HepG2 (cell line): Measurements from ENCODE around the gene ZBTB46. TPM values are rescaled to one million over a fixed set of nuclear protein-coding genes. Genes with fewer than 3 reads are reported as not detected.

Experiments
- CBFB ChIP-seq: sonication (generic); formaldehyde crosslinking; IDR thresholded peaks from 2 replicates; pipeline ENCODE4 v1.4.0; 2020; ENCODE audit warnings: missing genetic modification reagents
- CEBPZ ChIP-seq: IDR thresholded peaks from 2 replicates; pipeline ENCODE4 v1.6.1; 2012; ENCODE audit warnings: low read length, improper control_type of control experiment
- FOXP1 ChIP-seq, 2 experiments: fragments of 450-650 bp in 1 of 2; IDR thresholded peaks; 2 replicates each; pipeline ENCODE4 v1.6.1; 2017 to 2018; ENCODE audit warnings: antibody characterized with exemption in 1 of 2
- LBX2 ChIP-seq: sonication (generic); formaldehyde crosslinking; IDR thresholded peaks from 2 replicates; pipeline ENCODE4 v1.5.0; 2020; ENCODE audit warnings: missing genetic modification reagents, mild to moderate bottlenecking, borderline replicate concordance
- RFX1 ChIP-seq: fragments of 450-650 bp; IDR thresholded peaks from 2 replicates; pipeline ENCODE4 v1.6.1; 2017
- SMARCC2 ChIP-seq: fragments of 450-650 bp; IDR thresholded peaks from 2 replicates; pipeline ENCODE4 v1.6.1; 2017; ENCODE audit warnings: antibody characterized with exemption, mild to moderate bottlenecking
- ZNF180 ChIP-seq: sonication (generic); formaldehyde crosslinking; IDR thresholded peaks from 2 replicates; pipeline ENCODE4 v1.4.0; 2020; ENCODE audit warnings: low read depth, missing genetic modification reagents, borderline replicate concordance
- ZNF318 ChIP-seq: sonication (generic); formaldehyde crosslinking; IDR thresholded peaks from 2 replicates; pipeline ENCODE4 v1.4.0; 2020; ENCODE audit warnings: mild to moderate bottlenecking, missing genetic modification reagents
- ZNF446 ChIP-seq: sonication (generic); formaldehyde crosslinking; IDR thresholded peaks from 2 replicates; pipeline ENCODE4 v1.5.0; 2020; ENCODE audit warnings: mild to moderate bottlenecking, missing genetic modification reagents
- polyA plus RNA-seq, 8 experiments: library from polyadenylated mRNA; depleted of rRNA in 3 of 8; stranded (reverse) in 7 of 8; unstranded in 1 of 8; fragments of >200 nt; fragmentation: Illumina TruSeq in 4 of 8; extraction: Trizol in 4 of 8; gene quantifications; 2 replicates each; pipeline versions ENCODE4 v1.2.1 to v1.2.3, GENCODE V29; 2011 to 2016; ENCODE audit warnings: low read depth in 4 of 8, missing spikeins in 1 of 8, mixed read lengths in 1 of 8; ENCODE audit not compliant: insufficient read depth in 1 of 8
- total RNA-seq, 5 experiments: library from RNA; depleted of rRNA; stranded (reverse); fragments of >200 nt; fragmentation: Illumina TruSeq; extraction: Trizol; gene quantifications; 2 replicates each; pipeline ENCODE4 v1.2.3, GENCODE V29; 2016; ENCODE audit warnings: low read depth in 1 of 5
- TF ChIP-seq, protein P1 (sequence below): sonication (generic); IDR thresholded peaks from 2 replicates; pipeline ENCODE4 v1.6.1; 2016; ENCODE audit warnings: low read depth, borderline replicate concordance
- TF ChIP-seq, protein P2 (sequence below): sonication (generic); formaldehyde crosslinking; IDR thresholded peaks from 2 replicates; pipeline ENCODE4 v1.4.0; 2020; ENCODE audit warnings: low read depth, missing genetic modification reagents

ZBTB46 gene
- total and polyA plus RNA-seq, 2 of the 13 experiments (the other 11 are each of a cell fraction or from before 2014, with no cell fraction given), result 1.6 to 13.5 TPM

- no peak for TF ChIP-seq ZNF318 (CRISPR knock-in tag)
- no peak for TF ChIP-seq SMARCC2
- TF ChIP-seq CEBPZ, result no peak
- TF ChIP-seq LBX2, result peak; percentile 19
- TF ChIP-seq RFX1, result no peak
- TF ChIP-seq, protein P1, sequence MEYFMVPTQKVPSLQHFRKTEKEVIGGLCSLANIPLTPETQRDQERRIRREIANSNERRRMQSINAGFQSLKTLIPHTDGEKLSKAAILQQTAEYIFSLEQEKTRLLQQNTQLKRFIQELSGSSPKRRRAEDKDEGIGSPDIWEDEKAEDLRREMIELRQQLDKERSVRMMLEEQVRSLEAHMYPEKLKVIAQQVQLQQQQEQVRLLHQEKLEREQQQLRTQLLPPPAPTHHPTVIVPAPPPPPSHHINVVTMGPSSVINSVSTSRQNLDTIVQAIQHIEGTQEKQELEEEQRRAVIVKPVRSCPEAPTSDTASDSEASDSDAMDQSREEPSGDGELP, result peak; percentile 91; the same call in 1 of the 2 replicates
- no peak for TF ChIP-seq ZNF446 (CRISPR knock-in tag)
- TF ChIP-seq CBFB (CRISPR knock-in tag), result no peak; the same call in 1 of the 2 replicates
- TF ChIP-seq FOXP1 (IDR thresholded peaks at IDR 0.05), result no peak
- peak; percentile 32; the same call in 1 of the 2 replicates for TF ChIP-seq FOXP1 (CRISPR knock-in tag; IDR thresholded peaks at IDR 0.05)
- TF ChIP-seq, protein P2, sequence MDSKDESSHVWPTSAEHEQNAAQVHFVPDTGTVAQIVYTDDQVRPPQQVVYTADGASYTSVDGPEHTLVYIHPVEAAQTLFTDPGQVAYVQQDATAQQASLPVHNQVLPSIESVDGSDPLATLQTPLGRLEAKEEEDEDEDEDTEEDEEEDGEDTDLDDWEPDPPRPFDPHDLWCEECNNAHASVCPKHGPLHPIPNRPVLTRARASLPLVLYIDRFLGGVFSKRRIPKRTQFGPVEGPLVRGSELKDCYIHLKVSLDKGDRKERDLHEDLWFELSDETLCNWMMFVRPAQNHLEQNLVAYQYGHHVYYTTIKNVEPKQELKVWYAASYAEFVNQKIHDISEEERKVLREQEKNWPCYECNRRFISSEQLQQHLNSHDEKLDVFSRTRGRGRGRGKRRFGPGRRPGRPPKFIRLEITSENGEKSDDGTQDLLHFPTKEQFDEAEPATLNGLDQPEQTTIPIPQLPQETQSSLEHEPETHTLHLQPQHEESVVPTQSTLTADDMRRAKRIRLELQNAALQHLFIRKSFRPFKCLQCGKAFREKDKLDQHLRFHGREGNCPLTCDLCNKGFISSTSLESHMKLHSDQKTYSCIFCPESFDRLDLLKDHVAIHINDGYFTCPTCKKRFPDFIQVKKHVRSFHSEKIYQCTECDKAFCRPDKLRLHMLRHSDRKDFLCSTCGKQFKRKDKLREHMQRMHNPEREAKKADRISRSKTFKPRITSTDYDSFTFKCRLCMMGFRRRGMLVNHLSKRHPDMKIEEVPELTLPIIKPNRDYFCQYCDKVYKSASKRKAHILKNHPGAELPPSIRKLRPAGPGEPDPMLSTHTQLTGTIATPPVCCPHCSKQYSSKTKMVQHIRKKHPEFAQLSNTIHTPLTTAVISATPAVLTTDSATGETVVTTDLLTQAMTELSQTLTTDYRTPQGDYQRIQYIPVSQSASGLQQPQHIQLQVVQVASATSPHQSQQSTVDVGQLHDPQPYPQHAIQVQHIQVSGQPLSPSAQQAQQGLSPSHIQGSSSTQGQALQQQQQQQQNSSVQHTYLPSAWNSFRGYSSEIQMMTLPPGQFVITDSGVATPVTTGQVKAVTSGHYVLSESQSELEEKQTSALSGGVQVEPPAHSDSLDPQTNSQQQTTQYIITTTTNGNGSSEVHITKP (CRISPR knock-in tag), result peak; percentile 51
- no peak for TF ChIP-seq ZNF180
Observed at GRCh38 chr20:63858393-63859165, 27.5 kb upstream of the ZBTB46 start (continued).
